Measurements from ENCODE around the gene CDK2AP2.

CDK2AP2 gene

DNA sequence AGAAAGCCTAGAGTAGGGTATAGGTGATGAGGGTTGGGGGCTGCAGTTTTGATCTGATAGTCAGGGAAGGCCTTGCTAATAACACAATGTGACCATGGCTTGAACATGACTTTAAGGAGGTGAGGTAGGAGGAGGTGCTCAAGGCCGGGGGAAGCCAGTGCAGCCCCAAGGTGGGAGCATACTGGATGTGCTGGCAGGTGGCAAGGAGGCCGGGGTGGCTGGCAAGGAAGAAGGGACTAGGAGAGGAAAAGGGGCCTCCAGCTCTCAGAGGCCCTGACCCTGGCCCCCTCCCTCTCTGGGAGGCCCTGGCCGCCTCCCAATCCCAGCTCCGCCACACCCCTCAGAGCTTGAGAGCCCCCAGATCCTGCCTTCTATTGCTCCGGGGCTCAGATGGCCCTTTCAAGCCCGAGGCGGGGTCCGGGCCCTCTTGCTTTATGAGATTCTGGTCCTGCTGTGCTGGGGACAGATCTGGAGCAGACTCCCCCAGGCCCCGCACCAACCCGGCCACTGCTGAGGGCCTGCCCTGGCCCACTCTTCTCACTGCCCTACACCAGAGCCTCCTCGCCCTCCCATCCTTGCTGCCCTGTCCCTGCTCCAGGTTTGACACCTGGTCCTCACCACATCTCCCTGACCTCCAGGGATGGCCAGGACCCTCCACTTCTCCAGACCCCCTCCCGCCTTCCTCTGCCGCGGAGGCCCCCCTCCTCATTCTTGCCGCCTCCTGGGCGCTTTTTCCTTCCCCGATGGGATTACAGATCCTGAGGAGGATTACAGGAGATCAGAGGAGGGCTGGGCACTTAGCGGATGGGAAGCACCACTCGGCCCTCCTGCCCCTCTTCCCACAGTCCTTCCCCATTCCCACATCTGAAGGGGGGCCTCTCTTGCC, 4.6 kb downstream of the CDK2AP2 start:
- no peak for DNase-seq

GRCh38 chr11:67502328-67502979, 5.5 kb downstream of the CDK2AP2 start:
- no peak for DNase-seq

- DNase-seq = no peak
These were observed 6.1 kb downstream of the CDK2AP2 start for GRCh38 chr11:67501854-67502253.

DNA sequence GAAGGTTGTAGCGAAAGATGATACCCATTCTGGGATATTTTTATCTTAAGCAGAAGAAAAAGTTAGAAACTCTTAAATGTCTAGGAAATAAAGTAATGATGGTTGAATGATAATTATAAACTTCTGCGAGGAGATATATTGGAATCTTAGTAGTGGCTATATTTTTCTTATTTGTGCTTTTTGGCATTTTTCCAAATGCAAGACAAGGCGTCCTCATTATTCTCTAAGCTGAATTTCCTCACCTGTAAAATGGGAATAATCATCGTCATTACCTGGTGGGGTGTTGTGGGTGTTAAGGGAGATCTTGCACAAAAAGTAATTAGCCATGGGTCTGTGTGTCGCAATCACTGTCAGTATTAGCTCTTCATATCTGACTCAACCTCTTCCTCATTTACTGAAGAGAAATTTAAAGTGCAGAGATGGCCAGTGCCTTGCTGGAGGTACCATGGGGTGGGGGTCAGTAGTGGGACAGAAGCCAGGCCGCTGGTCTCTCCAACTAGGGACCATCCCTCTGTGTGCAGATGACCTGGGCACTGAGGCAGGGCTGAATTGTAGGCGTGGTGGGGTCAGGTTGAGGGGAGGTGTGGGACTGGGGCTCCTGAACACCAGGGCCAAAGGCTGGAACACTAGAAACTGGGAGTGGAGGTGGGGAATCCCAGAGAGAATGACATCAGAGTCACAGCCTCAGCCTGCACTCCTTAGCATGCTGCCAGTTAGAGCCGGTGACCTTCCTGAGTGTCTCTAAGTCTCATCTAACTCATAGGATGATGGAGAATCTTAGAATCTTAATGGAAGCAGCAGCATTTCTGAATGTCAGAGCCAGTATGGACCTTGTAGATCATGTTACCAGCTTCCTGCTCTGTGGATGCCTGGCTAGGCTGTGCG, 6.9 kb downstream of the CDK2AP2 start:
- DNase-seq = no peak

GRCh38 chr11:67500484-67500821, 7.5 kb downstream of the CDK2AP2 start:
- no peak for DNase-seq

DNA sequence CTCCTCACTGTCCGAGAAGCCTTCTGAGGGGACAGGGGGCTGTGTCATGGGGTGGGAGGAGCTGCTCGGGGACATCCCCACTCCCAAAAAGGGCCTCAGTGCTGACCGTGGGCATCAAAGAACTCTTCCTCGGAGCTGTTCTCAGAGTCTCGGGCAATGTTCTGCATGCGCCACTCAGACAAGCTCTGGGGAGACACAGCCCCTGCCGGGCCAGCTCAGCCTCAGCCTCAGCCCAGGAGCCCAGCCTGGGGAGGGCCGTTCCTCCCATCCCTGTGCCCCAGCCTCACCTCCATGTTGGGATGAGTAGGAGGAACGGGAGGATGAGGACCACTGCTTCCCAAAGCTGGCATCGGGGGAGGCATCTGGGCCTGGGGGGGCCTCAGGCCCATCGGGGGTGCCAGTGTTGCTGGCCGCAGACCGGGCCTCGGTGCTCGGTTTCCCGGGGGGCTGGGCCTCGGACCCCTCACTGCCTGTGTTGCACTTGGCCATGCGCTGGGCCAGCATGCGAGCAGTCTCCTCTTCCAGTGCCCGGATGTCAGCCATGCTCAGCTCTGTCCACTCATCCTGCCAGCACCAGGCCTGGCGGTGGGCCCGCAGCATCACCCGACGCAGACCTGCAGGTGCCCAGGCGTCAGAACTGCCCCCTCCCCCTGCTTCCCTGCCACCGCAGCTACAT, 8.0 kb downstream of the CDK2AP2 start:
- DNase-seq = no peak

GRCh38 chr11:67498544-67498972, 9.4 kb downstream of the CDK2AP2 start:
- no peak for DNase-seq

GRCh38 chr11:67497656-67498291, 10.2 kb downstream of the CDK2AP2 start:
- DNase-seq = no peak

GRCh38 chr11:67496113-67496512, 11.8 kb downstream of the CDK2AP2 start:
- no peak for DNase-seq

GRCh38 chr11:67495234-67496005, 12.5 kb downstream of the CDK2AP2 start:
- DNase-seq = no peak

DNA sequence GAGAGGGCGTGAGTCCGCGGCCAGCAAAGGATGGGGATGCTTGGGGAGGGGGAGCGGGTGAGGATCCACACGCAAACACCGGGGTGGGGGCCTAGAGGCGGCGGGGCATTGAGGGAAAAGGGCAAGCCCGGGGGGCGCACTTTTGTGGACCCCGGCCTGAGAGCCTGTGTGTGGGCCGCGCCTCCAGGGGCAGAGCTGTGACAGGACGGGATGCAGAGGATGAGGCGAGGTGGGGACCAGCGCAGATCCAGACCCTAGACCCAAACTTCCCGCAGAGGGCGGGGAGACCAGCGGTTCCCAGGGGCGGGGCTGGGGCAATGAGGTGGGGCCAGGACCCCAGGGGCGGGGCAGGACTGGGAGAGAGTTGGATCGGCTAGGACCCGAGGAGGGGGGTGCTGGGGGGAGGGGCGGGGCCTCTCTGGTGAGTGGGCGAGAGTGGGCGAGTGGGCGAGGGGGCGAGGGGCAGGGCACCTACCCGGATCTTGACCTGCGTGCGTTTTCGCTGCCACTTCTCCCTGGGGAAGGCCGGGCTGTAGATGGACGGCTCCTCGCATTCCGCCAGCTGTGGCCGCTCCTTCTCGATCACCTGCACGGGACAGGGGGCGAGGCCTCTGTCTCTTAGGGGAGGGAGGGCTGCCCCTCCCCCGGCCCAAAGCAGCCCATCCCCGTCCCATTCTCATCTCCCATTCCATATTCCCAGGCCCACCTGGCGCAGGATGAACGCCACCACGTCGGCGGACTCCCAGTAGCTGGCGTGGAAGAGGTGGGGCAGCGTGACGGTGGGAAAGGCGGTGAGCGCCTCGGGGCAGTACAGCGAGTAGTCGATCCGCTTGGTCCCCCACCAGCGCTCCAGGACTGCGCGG, 13.4 kb downstream of the CDK2AP2 start:
- no peak for DNase-seq

DNA sequence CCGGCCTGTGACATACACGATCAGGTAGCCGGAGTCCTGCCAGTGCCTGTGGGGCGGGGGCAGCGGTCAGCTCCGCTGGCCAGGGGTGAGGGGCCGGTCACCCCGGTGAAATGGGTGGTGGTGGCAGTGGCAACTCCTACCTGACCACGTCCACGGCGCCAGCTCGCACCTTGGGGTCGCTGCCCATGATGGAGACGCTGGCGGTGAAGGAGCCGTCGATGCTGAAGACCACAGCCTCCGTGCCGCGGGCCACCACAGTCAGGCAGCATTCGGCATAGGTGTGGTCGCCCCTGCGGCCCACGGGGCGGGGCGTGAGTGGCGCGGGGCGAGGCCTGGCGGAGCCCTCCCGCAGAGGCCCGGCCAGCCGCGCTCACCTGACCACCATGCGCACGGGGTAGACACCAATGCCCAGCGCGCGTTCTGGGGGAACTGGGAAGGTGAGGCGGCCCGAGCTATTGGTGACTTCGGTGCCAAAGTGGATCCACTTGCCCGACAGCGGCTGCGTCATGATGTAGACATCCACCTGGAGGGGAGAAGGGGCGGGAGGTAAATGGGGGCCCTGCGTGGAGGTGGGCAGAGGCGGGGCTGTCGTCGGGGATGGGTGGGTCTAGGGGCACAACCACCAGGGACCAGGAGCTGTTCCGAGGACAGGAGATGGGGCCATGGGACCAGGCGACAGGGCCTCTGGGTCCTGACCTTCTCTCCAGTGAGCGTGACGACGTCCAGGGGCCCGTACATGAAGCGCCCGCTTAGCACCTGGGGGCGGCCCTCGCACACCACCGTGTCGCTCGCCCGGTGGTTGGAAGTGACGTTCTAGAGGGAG, 14.2 kb downstream of the CDK2AP2 start:
- no peak for DNase-seq

- DNase-seq = no peak
These were observed 15.0 kb downstream of the CDK2AP2 start for GRCh38 chr11:67492801-67493547.

DNA sequence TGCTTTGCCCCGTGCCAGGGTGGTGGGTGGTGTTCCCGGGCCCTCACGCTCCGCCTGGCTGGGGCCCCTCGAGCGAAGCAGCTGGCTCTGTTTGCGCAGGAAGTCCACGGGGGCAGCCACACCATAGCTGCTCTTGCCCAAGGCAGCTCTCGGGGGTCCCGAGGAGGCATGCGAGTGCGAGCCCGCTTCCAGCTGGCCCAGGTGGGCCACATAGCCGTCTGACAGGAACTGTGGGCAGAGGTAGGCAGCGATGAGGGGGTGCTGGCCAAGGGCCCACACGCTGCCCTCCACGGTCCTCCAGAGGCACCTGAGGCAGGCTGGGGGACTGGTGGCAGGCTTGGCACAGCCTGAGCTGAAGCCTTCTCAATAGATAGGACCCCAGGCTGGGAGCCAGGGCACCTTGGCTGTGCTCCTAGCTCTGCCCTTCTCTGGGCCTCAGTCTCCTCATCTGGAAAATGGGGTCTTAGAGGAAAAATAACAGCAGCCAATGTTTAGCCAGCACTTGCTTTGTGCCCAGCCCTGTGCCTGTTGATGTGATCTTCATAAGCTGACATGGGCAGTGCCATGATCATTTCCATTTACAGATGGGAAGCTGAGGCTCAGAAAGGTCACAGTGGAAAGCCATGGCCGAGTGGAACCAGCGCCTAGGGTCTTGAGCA, 15.8 kb downstream of the CDK2AP2 start:
- no peak for DNase-seq

DNA sequence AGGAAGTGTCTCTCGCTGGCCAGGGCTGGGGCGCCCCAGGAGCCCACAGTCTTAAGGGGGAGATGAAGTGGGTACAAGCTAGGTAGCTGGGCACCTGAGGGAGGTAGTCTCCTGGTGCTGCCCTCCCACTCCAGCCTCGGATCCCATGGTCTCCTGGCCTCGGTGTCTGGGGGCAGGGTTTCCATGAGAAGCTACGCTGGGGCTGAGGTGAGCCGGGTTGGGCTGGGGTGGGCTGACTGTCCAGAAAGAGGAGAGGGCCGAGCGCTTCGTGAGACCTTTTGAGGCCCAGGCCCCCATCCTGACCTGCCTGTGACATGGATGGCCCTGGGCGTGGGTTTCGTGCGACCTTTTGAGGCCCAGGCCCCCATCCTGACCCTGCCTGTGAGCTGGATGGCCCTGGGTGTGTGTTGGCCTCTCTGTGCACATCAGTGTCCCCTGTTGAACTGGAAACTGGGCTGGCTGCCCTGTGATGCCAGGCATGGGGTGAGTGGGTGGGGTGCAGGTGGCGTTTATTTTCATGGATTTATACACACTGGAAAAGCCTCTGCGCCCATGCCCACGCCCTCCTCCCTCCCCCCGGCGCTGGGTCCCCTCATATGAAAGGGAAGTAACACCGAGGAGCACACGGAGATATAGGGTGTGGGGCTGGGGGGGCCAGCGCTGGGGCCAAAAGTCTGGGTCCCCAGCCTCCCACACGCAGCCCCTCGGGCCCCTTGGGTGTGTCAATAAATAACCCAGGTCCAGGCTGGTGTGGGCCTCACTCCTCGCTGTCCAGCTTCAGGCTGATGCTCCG, 16.5 kb downstream of the CDK2AP2 start:
- no peak for DNase-seq

DNA sequence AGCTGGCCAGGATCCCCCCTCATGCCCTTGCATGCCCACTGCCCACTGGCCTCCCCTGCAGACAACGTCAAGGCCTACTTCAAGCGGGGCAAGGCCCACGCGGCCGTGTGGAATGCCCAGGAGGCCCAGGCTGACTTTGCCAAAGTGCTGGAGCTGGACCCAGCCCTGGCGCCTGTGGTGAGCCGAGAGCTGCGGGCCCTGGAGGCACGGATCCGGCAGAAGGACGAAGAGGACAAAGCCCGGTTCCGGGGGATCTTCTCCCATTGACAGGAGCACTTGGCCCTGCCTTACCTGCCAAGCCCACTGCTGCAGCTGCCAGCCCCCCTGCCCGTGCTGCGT, 17.3 kb downstream of the CDK2AP2 start:
- no peak for DNase-seq

Data from activated gamma-delta T cell (primary cell).